Prostate gland (tissue), 2 donors: ENCODE results near the gene EFCAB9. TPM values are rescaled to one million over a fixed set of nuclear protein-coding genes. Genes with fewer than 3 reads are reported as not detected.
"Not testable (repeated sequence)": the region's sequence is repeated elsewhere in the genome, so short reads cannot be mapped to it uniquely, and the experiment has no call there.

Experiments
- DNase-seq: peaks from one replicate; pipeline ENCODE4 v3.0.0-alpha.2; 2019; ENCODE audit warnings: low spot score
- H3K27ac ChIP-seq, 2 donors: fragments of 200-600 bp; sonication (generic); 2 replicates each; pipeline ENCODE4 v1.5.1; 2017 to 2019
- H3K27me3 ChIP-seq: fragments of 200-600 bp; sonication (generic); replicated peaks from 2 replicates; pipeline ENCODE4 v1.5.1; 2019; ENCODE audit not compliant: insufficient read depth
- H3K36me3 ChIP-seq, 2 donors: fragments of 200-600 bp; sonication (generic); 1 replicate in 1 of 2; 2 replicates in 1 of 2; pipeline versions ENCODE4 v1.5.1 to v1.8.1; 2017 to 2019
- H3K4me1 ChIP-seq: fragments of 200-600 bp; sonication (generic); replicated peaks from 2 replicates; pipeline ENCODE4 v1.5.1; 2019
- H3K4me3 ChIP-seq, 2 donors: fragments of 200-600 bp; sonication (generic); 2 replicates each; pipeline ENCODE4 v1.5.1; 2017 to 2019
- H3K9me3 ChIP-seq: fragments of 200-600 bp; sonication (generic); 2 replicates; pipeline ENCODE4 v1.5.1; 2017
- POLR2A ChIP-seq: fragments of 450-650 bp; IDR thresholded peaks from one replicate; pipeline ENCODE4 v1.6.1; 2016; ENCODE audit warnings: antibody characterized with exemption, mild to moderate bottlenecking
- POLR2AphosphoS5 ChIP-seq: sonication (generic); formaldehyde crosslinking; IDR thresholded peaks from one replicate; pipeline ENCODE4 v1.6.1; 2017; ENCODE audit warnings: antibody characterized with exemption
- WGBS: methylation state at CpG from one replicate; pipeline ENCODE4 v1.1.5; 2018; 5-methylcytosine and 5-hydroxymethylcytosine counted together
- intact Hi-C: fragments of 100-400 bp; cut with DNase I; formaldehyde crosslinking; loops from one replicate; pipeline ENCODE4 v1.14.2; 2022
- total RNA-seq, 2 donors: library from RNA; depleted of rRNA; stranded (reverse); fragments of >200 nt; gene quantifications; one replicate each; pipeline ENCODE4 v1.1.0, GENCODE V29; 2016
- TF ChIP-seq, protein P1 (sequence below), 4 experiments: fragments of 200-600 bp in 2 of 4; fragments of 450-650 bp in 2 of 4; sonication (generic) in 2 of 4; IDR thresholded peaks; 1 replicate in 3 of 4; 2 replicates in 1 of 4; pipeline ENCODE4 v1.5.1; 2016 to 2019; ENCODE audit warnings: antibody characterized with exemption in 4 of 4, mild to moderate bottlenecking in 2 of 4, moderate library complexity in 2 of 4

EFCAB9 gene
- total RNA-seq, 2 donors from 2014 or later, result not detected

DNA sequence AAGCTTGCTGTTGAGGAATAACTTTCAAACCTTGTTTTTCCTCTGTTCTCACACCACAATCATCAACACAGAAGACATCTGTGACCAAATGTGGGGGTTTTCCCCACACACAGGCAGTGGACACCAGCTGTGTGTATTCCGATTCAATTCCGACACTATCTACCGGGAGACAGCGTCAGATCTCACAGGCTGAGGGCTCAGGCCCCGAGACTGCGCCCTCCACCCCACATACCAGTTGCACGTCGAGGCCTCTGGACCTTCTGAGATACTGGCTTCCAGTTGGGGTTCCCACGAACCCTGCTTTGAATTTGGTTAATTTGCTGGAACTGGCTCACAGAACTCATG lies 47.3 kb upstream of the EFCAB9 start:
- H3K4me1 ChIP-seq, result no peaks in the 10 kb centered on the region
- intact Hi-C loops, result no loop called here
- TF ChIP-seq, protein P1, sequence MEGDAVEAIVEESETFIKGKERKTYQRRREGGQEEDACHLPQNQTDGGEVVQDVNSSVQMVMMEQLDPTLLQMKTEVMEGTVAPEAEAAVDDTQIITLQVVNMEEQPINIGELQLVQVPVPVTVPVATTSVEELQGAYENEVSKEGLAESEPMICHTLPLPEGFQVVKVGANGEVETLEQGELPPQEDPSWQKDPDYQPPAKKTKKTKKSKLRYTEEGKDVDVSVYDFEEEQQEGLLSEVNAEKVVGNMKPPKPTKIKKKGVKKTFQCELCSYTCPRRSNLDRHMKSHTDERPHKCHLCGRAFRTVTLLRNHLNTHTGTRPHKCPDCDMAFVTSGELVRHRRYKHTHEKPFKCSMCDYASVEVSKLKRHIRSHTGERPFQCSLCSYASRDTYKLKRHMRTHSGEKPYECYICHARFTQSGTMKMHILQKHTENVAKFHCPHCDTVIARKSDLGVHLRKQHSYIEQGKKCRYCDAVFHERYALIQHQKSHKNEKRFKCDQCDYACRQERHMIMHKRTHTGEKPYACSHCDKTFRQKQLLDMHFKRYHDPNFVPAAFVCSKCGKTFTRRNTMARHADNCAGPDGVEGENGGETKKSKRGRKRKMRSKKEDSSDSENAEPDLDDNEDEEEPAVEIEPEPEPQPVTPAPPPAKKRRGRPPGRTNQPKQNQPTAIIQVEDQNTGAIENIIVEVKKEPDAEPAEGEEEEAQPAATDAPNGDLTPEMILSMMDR (IDR thresholded peaks at IDR 0.05), result no peak
- TF ChIP-seq POLR2A, result no peak
- TF ChIP-seq POLR2AphosphoS5, result no peak
- no peak overlapping the region for H3K4me3 ChIP-seq
- no peaks in the 10 kb centered on the region for H3K27me3 ChIP-seq
- H3K27ac ChIP-seq, result no peak overlapping the region
- H3K9me3 ChIP-seq, result no peaks in the 10 kb centered on the region
- no peaks in the 10 kb centered on the region for H3K36me3 ChIP-seq
- WGBS, result 95% methylated on average over 9 of the region's 9 CpGs
- DNase-seq, result no peak

DNA sequence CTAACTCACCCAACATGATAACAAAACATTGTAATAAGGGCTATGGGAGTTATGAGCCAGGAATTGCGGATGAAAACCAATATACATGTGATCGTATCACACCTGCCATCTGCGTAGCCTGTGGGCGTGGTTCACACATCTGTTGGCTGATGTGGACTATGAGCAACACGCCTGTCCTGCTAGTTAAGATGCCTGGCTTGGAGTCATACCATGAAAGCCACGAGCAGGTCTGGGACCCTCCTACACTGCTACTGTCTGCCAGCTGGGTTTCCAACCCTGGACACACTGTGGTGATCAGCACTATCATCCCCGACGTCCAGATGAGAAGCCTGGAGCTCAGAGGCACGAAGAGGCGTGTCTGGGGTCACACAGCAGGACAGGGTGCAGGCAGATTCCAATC lies 46.1 kb upstream of the EFCAB9 start:
- no peak for DNase-seq
- 84% methylated on average over 10 of the region's 10 CpGs for WGBS
- TF ChIP-seq, protein P1 (IDR thresholded peaks at IDR 0.05), result no peak
- TF ChIP-seq POLR2AphosphoS5 (no peak), POLR2A (no peak)
- H3K4me1 ChIP-seq, result no peaks in the 10 kb centered on the region
- no peak overlapping the region for H3K27ac ChIP-seq
- no peaks in the 10 kb centered on the region for H3K9me3 ChIP-seq
- H3K4me3 ChIP-seq, result no peak overlapping the region
- H3K36me3 ChIP-seq, result no peaks in the 10 kb centered on the region
- intact Hi-C loops, result no loop called here
- no peaks in the 10 kb centered on the region for H3K27me3 ChIP-seq

DNA sequence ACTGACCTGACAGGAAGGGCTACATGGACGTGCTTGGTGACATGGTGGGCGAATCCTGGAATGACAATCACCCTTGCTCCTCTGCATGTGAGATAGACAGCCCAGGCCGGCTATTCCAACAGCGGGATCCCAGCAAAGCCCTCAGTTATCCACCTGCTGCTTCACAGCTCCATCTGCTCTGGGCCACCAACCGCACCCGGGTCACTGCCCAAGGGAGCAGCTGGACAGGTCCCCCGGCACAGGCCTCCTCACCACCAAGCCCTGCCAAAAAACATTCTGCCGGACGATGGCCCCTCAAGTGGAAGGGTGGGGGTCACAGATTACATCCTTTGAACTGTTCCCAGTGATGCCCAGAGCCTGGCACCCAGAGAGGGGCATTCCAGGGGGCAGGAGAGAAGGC lies 45.6 kb upstream of the EFCAB9 start:
- Histone ChIP-seq H3K4me1 (no peaks in the 10 kb centered on the region), H3K27ac (no peak overlapping the region), H3K4me3 (no peak overlapping the region), H3K36me3 (no peaks in the 10 kb centered on the region), H3K9me3 (no peaks in the 10 kb centered on the region), H3K27me3 (no peaks in the 10 kb centered on the region)
- DNase-seq, result no peak
- 94% methylated on average over 9 of the region's 9 CpGs for WGBS
- intact Hi-C loops, result no loop called here
- TF ChIP-seq, protein P1 (IDR thresholded peaks at IDR 0.05), result no peak

DNA sequence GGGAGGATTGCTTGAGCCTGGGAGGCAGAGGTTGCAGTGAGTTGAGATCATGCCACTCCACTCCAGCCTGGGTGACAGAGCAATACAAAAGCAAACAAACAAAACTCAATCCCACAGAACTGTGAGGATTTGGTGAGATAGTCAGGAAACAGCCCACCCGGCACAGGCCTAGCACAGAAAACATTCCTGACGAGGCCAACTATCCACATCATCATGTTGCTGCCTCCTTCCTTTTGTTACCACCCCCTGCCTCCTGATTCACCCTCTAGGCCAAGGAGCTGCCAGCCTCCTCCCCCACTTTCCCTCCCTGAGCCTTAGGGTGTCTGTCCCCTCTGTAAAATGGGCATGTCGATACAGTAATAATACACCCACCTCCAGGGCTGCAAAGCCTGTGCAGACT lies 44.9 kb upstream of the EFCAB9 start:
- no peak overlapping the region for H3K27ac ChIP-seq
- H3K27me3 ChIP-seq, result no peaks in the 10 kb centered on the region
- H3K36me3 ChIP-seq, result no peaks in the 10 kb centered on the region
- intact Hi-C loops, result no loop called here
- H3K4me3 ChIP-seq, result no peak overlapping the region
- no peaks in the 10 kb centered on the region for H3K9me3 ChIP-seq
- 91% methylated on average over 3 of the region's 3 CpGs for WGBS
- no peak for TF ChIP-seq POLR2A
- no peak for TF ChIP-seq POLR2AphosphoS5
- TF ChIP-seq, protein P1 (IDR thresholded peaks at IDR 0.05), result no peak
- no peak for DNase-seq
- H3K4me1 ChIP-seq, result no peaks in the 10 kb centered on the region

DNA sequence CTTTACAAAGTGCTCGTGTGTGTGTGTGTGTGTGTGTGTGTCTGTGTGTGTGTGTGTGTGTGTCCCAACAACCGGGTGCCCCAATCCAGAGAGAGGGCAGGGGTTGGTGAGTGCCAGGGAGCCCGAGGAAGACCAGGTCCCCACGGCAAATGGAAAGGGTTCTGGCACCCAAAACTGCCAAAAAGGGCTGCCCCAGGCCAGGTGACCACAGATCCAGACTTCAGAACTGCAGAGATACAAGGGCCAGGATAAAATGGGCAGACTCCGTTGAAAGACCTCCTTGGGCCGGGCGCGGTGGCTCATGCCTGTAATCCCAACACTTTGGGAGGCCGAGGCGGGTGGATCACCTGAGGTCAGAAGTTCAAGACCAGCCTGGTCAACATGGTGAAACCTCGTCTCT lies 44.5 kb upstream of the EFCAB9 start:
- DNase-seq, H3K27ac ChIP-seq, H3K36me3 ChIP-seq, H3K9me3 ChIP-seq, intact Hi-C loops, H3K27me3 ChIP-seq, H3K4me3 ChIP-seq, H3K4me1 ChIP-seq: not testable (repeated sequence)
- 88% methylated on average over 11 of the region's 11 CpGs for WGBS
